HG03432 (cell line): ENCODE data around the gene PAPLN.
A peak's percentile ranks its signal among the peaks of the same experiment; 100 is the strongest.

Experiments used
- ATAC-seq: cut with Tn5 transposase; IDR thresholded peaks from one replicate; pipeline ENCODE4 v1.9.1; 2021; ENCODE audit warnings: mild to moderate bottlenecking, moderate library complexity; ENCODE audit not compliant: unreplicated experiment

Gene PAPLN

GRCh38 chr14:73260574-73260973 lies 23.3 kb downstream of the PAPLN start:
- ATAC-seq, result no peak

- no peak for ATAC-seq
Measured at GRCh38 chr14:73261075-73261474, 23.8 kb downstream of the PAPLN start.

DNA sequence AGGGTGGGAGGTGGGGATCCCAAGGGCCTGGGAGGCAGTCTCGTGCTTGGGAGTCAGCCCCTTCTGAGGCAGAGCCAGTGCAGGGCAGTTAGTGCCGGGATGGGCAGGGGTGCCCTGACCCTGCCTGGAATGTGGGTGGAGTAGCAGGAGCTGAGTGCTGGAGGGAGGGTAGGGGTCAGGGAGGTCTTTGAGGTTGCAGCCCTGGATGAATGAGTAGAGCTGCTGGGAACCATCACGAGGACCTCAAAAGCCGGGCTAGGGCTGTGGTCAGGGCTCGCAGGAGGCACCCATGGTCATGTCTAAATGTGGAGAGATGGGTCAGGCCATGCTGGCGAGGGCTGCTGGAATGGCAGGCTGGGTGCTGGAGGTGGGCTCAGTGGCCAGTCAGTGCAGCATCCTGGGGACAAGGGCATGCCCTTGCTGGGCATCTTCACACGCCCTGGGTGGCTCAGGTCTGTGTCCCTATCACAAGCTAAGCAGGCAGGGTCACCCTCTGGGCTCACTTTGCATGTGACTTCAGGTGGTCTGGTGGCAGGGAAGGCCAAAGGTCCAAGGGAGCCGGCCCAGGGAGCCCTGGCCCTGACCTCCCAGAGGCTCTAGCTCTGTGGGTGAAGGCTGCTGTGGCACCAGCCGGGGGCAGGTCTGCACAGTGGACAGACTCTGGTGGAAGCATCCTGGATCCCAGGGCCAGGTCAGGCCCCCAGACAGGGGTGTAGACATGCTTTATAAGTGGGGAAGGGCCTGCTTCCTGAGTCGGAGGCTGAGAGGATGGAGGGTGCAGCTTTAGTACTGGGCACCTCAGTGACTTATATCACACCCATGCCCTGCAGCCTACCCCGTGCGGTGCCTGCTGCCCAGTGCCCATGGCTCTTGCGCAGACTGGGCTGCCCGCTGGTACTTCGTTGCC lies 24.5 kb downstream of the PAPLN start:
- no peak for ATAC-seq

GRCh38 chr14:73262427-73263183 lies 25.3 kb downstream of the PAPLN start:
- ATAC-seq, result no peak

GRCh38 chr14:73263606-73264005 lies 26.3 kb downstream of the PAPLN start:
- no peak for ATAC-seq

DNA sequence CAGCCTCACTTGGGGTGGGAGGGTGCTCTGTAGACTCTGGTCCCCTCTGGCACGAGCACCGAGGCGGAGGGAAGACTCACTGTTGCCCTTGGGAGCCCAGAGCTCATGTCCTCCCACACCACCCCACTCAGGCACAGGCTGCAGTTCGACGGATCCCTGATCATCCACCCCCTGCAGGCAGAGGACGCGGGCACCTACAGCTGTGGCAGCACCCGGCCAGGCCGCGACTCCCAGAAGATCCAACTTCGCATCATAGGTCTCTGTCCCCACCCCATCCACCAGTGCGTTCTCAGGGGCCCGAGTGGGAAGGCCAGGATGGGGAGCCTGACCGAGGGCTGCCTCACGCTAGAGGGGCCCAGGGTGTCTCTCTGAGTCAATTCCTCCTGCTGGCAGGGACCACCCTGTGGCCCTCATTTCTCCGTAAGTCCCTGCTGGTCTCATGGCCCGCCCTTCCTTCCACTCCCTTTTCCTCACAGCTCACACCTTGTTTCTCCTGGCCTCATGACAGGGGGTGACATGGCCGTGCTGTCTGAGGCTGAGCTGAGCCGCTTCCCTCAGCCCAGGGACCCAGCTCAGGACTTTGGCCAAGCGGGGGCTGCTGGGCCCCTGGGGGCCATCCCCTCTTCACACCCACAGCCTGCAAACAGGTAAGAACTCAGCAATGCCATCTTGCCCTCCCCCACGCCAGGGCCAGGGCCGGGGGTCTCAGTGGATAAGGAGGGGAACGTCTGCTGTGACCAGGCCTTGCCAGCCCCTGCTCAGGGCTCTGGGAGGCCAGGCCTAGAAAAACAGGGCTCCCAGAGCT lies 27.0 kb downstream of the PAPLN start:
- no peak for ATAC-seq

- ATAC-seq, result no peak
Measured at GRCh38 chr14:73264885-73265720, 27.8 kb downstream of the PAPLN start.

DNA sequence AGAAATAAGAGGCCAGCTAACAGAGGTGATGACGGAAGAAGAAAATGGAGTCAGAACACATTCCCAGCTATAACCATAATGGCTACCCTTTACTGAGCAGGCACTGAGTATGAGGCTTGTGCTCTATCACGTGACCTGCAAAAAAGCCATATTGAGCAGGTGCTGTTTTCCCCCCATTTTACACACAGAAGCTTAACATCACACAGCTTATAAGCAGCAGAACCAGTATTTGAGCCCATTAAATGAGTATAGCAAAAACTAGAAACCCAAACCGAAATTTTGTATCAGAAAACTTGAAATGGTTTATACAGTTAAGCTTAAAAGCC lies 28.4 kb downstream of the PAPLN start:
- no peak for ATAC-seq

DNA sequence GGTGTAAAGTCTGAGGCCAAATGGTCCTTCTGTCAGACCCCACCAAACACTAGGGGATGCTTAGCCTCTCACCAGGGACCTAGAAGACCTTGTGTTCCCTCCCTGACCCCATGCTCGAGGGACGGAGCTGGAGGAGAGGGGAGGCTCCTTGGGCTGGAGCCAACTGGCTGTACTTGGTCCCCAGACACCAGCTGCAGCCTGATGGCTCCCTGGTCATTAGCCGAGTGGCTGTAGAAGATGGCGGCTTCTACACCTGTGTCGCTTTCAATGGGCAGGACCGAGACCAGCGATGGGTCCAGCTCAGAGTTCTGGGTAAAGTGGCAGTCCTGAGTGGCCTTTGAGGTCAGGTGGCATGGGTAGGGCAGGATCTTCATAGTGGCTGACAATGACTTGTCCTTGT lies 29.0 kb downstream of the PAPLN start:
- no peak for ATAC-seq

DNA sequence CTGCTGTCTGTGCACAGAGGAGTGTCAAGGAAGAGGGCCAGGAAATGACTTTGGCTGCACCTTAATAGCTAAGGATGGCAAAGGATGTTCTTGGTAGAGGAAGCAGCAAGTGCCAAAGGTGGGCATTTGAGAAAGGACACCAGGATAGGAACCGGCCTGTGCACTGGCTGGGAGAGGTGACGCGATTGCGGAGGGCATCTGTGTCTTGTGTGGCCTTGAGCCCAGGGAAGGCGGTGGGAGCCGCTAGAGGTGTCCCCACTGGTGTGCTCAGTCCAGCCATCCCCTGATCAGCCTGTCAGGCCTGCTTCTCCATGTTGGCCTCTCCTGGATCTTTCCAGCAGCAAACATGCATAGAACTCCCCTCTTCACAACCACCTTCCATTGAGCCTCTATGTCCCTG lies 30.2 kb downstream of the PAPLN start:
- ATAC-seq, result no peak

DNA sequence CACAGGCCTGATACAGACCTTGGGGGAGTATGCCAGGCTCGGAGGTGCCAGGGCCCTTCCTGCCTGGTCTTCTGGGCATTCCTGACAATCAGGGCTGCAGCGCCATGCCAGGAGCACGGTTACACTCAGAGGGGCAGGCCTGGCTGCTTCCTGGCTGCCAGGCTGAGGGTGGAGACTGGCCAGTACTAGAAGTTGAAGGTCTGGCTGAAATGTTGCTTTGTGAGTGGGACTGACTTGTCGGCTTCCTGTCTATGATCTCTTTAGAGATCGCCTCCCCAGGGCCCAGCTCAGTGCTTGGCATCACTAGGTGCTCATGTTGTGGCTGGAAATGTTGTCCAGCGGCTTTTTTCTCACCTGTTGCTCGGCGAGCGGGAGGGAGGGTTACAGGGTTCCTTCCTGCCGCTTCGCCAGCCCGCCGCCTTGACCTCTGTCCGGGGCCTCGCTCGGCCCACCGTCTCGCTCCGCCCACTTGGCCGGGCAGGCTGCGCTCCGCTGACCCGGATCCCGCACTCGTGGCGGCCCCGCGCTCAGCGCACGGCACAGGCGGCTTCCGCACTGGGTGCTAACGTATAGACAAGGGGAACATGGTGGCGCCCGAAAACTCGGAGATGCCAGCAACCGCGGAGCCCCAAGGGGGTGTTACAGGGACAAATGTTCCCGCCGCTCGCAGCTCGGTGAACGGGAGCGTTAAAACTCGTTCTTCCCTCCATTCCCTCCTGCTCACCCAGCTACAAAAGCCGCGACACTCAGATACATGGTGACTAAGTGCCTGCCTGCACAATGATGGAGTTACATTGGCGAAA lies 32.6 kb downstream of the PAPLN start:
- ATAC-seq, result peak; percentile 76

- no peak for ATAC-seq
Measured at GRCh38 chr14:73272393-73272792, 35.1 kb downstream of the PAPLN start.

DNA sequence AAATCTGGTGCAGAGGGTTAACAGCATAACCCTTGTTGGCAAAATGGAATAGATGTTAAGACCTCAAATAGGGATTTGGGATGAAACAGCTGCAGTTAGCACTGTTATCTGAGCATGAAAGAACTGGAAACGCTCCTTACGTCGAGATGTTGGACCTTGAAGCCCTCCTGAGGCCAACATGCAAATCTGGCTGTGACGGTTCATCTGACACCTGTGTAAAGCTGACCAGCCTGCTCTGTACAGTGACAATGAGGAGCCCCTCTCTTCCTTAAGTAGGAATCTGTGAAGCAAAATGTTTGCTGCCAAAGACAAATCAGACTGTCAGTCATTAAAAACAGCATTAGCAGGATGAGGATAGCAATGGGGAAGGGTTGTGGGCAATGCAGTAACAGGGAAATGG lies 36.5 kb downstream of the PAPLN start:
- ATAC-seq, result no peak

GRCh38 chr14:73276836-73277235 lies 39.5 kb downstream of the PAPLN start:
- no peak for ATAC-seq

DNA sequence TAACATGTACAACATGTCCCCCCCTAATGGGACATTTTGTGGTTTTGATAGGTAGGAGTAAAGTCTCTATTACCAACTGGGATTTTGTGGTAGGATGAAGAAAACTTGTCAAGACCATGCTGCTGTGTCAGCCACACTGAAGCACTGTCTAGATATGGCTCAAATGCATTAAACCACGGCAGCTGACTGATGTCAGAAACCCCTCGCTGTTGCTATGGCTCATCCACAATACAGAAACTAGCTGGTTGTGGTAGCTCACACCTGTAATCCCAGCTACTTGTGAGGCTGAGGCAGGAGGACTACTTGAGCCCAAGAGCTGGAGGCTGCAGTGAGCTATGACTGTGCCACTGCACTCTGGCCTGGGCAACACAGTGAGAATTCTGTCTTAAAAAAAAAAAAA lies 40.1 kb downstream of the PAPLN start:
- no peak for ATAC-seq

GRCh38 chr14:73280903-73281302 lies 43.6 kb downstream of the PAPLN start:
- ATAC-seq, result no peak

DNA sequence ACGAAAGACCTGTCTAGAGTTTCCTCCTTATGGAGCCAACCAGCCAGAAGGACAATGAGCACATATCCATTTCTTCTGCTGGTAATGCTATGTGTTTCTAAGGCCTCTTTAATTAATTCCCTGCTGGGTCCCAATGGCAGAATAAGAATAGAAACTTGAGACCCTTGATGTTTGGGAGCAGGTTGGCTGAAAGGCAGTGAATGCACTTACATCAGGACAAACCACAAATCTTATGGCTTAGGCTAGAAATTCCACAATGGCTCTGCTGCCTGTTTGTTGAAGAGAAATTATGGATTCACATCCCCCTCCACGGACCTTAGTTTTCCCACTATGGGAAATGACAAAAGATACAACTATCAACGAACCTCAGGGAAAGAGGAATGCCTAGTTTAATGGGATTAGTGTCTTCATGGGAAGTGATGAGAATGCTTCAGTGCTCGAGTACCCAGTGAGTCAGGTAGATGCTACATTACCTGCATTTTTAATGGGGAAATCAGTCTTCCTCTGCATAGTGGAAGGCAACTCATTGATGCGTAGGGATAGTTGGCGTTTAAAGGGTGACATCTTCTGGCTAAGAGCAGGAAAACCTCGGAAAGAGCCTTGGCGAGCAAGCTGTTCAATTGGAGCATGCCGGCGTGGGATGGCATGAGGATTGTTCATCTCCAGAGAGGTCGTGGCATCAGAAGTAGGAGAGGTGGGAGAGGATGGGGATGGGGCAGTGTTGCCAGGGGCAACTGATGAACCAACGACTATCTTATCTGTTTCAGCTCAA lies 46.5 kb downstream of the PAPLN start:
- no peak for ATAC-seq

- ATAC-seq, result no peak
Measured at GRCh38 chr14:73285979-73286378, 48.7 kb downstream of the PAPLN start.

- no peak for ATAC-seq
Measured at GRCh38 chr14:73286598-73286997, 49.3 kb downstream of the PAPLN start.
